ENCODE measurements around the gene PDGFRB. TPM values are rescaled to one million over a fixed set of nuclear protein-coding genes. Genes with fewer than 3 reads are reported as not detected.

Gene PDGFRB
- polyA plus RNA-seq, 1 experiment: 118 TPM

DNA sequence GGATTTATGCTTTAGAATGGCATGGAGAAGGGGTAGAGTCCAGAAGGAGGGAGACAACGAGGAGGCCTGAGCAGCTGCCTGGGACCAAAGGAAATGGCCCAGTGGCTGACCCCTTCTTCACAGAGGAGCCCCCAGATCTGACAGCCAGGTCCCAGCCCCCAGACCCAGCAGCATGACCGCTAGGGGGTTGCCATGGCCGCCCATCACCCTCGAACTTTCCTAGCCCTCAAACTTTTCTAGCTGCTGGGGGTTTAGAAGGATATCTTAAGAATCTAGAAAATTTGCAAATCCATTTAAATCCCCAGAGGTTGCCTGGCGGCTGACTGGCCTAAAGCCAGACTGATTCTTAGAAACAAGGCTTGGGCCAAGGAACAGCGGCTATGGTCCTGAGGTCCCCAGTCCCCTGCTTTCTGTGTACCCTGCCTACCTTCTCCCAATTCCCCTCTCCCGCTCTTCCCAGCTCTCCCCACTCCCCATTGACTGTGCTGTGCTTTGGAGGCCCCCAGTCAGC lies 972 bp downstream of the PDGFRB start:
- Histone ChIP-seq H3K9me3 (ENCODE audit: control insufficient read depth, insufficient read depth, low read length) (no peaks in the 10 kb centered on the region), H3K27ac (ENCODE audit: low read depth, low read length) (peak overlapping the region; percentile 87), H3K4me3 (ENCODE audit: low read depth, low read length) (peak overlapping the region; percentile 97), H3K27me3 (ENCODE audit: control insufficient read depth, insufficient read depth, low read length) (no peaks in the 10 kb centered on the region)
- no peak for DNase-seq (ENCODE audit: low read depth, low spot score)
- POLR2A ChIA-PET: interaction anchor here (1.0 to 2.8 kb wide), 4 partner anchors 11 to 124 kb away, joined by 3 to 31 read pairs (median 7); no protein-coding TSS in a partner anchor
- CTCF ChIA-PET: interaction anchor here (1.1 to 1.2 kb wide), 2 partner anchors 9 to 17 kb away, joined by 3 read pairs; no protein-coding TSS in a partner anchor
- TF ChIP-seq, protein P1, sequence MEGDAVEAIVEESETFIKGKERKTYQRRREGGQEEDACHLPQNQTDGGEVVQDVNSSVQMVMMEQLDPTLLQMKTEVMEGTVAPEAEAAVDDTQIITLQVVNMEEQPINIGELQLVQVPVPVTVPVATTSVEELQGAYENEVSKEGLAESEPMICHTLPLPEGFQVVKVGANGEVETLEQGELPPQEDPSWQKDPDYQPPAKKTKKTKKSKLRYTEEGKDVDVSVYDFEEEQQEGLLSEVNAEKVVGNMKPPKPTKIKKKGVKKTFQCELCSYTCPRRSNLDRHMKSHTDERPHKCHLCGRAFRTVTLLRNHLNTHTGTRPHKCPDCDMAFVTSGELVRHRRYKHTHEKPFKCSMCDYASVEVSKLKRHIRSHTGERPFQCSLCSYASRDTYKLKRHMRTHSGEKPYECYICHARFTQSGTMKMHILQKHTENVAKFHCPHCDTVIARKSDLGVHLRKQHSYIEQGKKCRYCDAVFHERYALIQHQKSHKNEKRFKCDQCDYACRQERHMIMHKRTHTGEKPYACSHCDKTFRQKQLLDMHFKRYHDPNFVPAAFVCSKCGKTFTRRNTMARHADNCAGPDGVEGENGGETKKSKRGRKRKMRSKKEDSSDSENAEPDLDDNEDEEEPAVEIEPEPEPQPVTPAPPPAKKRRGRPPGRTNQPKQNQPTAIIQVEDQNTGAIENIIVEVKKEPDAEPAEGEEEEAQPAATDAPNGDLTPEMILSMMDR (IDR thresholded peaks at IDR 0.05; ENCODE audit: low read depth, low read length): peak; percentile 11; the same call in 1 of the 2 replicates

DNA sequence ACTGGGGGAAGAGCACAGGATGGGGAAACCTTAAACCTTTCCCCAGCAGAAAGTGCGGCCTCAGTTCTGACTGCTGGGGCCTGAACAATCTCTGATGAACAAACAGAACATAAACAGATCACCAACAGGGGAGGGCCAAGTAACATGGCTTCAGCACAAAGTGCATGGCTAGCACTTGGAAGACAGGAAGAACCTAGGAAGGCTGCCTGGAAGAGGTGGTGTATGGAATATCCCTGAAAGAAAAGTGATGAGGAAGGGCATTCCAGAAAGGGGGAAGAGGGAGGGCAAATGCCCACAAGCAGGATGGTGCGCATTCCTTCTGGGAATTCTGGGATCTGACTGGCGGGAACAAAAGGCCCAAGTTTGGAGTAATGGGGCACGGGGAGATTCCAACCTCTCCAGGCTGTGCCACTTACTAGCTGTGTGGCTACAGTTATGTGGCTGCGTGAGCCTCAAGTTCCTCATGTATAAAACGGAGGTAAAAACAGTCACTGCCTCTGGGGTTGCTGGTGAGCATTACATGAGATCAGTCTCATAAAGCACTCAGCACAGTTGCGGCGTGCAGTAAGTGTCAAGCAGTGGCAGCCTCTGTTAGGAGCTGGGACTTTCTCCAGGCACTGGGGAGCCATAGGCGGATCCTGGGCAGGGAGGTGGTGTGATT lies 1.6 kb downstream of the PDGFRB start:
- CTCF ChIA-PET: interaction anchor here (0.6 kb wide), 1 partner anchor 194 kb away, joined by 3 read pairs; no protein-coding TSS in a partner anchor
- Histone ChIP-seq H3K9me3 (ENCODE audit: control insufficient read depth, insufficient read depth, low read length) (no peaks in the 10 kb centered on the region), H3K4me3 (ENCODE audit: low read depth, low read length) (peak overlapping the region; percentile 97), H3K27me3 (ENCODE audit: control insufficient read depth, insufficient read depth, low read length) (no peaks in the 10 kb centered on the region), H3K27ac (ENCODE audit: low read depth, low read length) (peak overlapping the region; percentile 52)
- TF ChIP-seq, protein P1 (IDR thresholded peaks at IDR 0.05; ENCODE audit: low read depth, low read length): no peak; the same call in 1 of the 2 replicates
- POLR2A ChIA-PET: interaction anchor here (2.2 to 2.8 kb wide), 2 partner anchors 11 to 14 kb away, joined by 10 to 31 read pairs; no protein-coding TSS in a partner anchor
- no peak for DNase-seq (ENCODE audit: low read depth, low spot score)

DNA sequence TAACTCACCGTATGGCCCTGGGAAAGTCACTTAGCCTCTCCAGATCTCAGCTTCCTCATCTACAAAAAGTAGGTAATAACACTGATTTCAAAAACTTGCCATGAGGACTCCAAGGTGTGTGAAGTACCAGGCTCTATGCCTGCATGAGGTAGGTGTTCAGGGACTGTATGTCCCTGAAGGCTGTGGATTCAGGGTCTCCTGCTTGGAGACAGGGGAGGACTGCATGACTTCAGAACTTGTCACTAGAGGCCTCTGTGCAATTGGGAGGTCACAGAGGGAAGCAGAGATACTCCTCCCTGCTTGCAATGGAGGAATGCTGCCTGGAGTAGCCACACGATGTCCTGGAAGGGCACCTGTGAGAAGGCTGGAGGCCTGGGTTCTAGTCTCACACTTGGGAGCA lies 2.2 kb downstream of the PDGFRB start:
- TF ChIP-seq, protein P1 (IDR thresholded peaks at IDR 0.05; ENCODE audit: low read depth, low read length): no peak
- ChIA-PET POLR2A (interaction anchor here (2.2 to 2.8 kb wide), 2 partner anchors 10 to 14 kb away, joined by 10 to 31 read pairs; no protein-coding TSS in a partner anchor), CTCF (interaction anchor here (0.6 kb wide), 1 partner anchor 194 kb away, joined by 3 read pairs; no protein-coding TSS in a partner anchor)
- peak overlapping the region; percentile 52 for H3K27ac ChIP-seq (ENCODE audit: low read depth, low read length)
- no peaks in the 10 kb centered on the region for H3K9me3 ChIP-seq (ENCODE audit: control insufficient read depth, insufficient read depth, low read length)
- H3K4me3 ChIP-seq (ENCODE audit: low read depth, low read length): peak overlapping the region; percentile 97
- no peaks in the 10 kb centered on the region for H3K27me3 ChIP-seq (ENCODE audit: control insufficient read depth, insufficient read depth, low read length)
- DNase-seq (ENCODE audit: low read depth, low spot score): no peak

GRCh38 chr5:150152636-150153462 lies 2.8 kb downstream of the PDGFRB start:
- CTCF ChIA-PET: interaction anchor here (0.8 kb wide), 1 partner anchor 30 kb away, joined by 3 read pairs; no protein-coding TSS in a partner anchor
- TF ChIP-seq, protein P1 (IDR thresholded peaks at IDR 0.05; ENCODE audit: low read depth, low read length): no peak
- POLR2A ChIA-PET: interaction anchor here (0.5 to 2.2 kb wide), 3 partner anchors 9 to 282 kb away, joined by 3 to 11 read pairs (median 10); no protein-coding TSS in a partner anchor
- Histone ChIP-seq H3K27ac (ENCODE audit: low read depth, low read length) (peak overlapping the region; percentile 31), H3K27me3 (ENCODE audit: control insufficient read depth, insufficient read depth, low read length) (no peaks in the 10 kb centered on the region), H3K9me3 (ENCODE audit: control insufficient read depth, insufficient read depth, low read length) (no peaks in the 10 kb centered on the region; the same call in 1 of the 2 replicates), H3K4me3 (ENCODE audit: low read depth, low read length) (peak overlapping the region; percentile 97)
- no peak for DNase-seq (ENCODE audit: low read depth, low spot score)

Measured in AG04450 (cell line).